ENCODE results near the gene THPO.

DNA sequence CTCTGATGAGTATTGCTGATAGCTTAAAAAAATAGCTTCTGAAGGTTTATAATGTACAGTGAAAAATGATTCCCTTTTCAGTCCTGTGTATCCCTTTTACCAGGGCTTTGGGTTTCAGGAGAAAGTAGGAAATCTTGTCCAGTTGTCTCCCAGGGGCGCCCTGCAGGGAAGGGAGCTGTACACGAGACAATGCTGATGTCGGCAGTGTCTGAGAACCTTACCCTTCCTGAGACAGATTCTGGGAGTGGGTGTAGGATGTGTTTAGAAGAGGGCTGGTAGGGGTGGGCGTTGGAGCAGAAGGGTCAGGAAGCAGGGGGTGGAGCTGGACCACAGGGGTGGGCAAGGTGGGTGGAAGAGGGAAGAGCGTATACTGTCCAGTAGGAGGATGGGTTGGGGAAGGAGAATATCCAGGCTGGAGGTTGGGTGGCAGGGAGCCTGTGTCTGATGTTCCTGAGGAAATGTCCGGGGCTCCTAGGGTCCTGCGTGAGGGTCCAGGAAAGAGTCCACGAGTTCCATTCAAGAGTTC, 5.6 kb downstream of the THPO start:
- TF ChIP-seq SIN3A (IDR thresholded peaks at IDR 0.05; ENCODE audit: low read depth, low read length) (no peak), POLR2AphosphoS5 (IDR thresholded peaks at IDR 0.05; ENCODE audit: low read length) (no peak), SMC3 (IDR thresholded peaks at IDR 0.05; ENCODE audit: borderline replicate concordance, low read length) (no peak), TCF12 (IDR thresholded peaks at IDR 0.05; ENCODE audit: low read depth, low read length) (no peak), EZH2 (IDR thresholded peaks at IDR 0.05; ENCODE audit: borderline replicate concordance, control insufficient read depth, low read depth, low read length) (no peak), POLR2A (IDR thresholded peaks at IDR 0.05; ENCODE audit: low read depth, low read length) (no peak), RCOR1 (conservative IDR thresholded peaks at IDR 0.05; ENCODE audit: low read depth, low read length) (no peak), RFX5 (IDR thresholded peaks at IDR 0.05; ENCODE audit: low read depth, low read length) (no peak), BCL3 (IDR thresholded peaks at IDR 0.05; ENCODE audit: borderline replicate concordance, insufficient read depth, low read depth, low read length, poor library complexity, severe bottlenecking) (no peak), MAX (IDR thresholded peaks at IDR 0.05; ENCODE audit: low read depth, low read length) (no peak), NFYB (IDR thresholded peaks at IDR 0.05; ENCODE audit: insufficient read depth, low read depth, low read length) (no peak), ZNF217 (IDR thresholded peaks at IDR 0.05) (no peak)
- TF ChIP-seq, protein P1, sequence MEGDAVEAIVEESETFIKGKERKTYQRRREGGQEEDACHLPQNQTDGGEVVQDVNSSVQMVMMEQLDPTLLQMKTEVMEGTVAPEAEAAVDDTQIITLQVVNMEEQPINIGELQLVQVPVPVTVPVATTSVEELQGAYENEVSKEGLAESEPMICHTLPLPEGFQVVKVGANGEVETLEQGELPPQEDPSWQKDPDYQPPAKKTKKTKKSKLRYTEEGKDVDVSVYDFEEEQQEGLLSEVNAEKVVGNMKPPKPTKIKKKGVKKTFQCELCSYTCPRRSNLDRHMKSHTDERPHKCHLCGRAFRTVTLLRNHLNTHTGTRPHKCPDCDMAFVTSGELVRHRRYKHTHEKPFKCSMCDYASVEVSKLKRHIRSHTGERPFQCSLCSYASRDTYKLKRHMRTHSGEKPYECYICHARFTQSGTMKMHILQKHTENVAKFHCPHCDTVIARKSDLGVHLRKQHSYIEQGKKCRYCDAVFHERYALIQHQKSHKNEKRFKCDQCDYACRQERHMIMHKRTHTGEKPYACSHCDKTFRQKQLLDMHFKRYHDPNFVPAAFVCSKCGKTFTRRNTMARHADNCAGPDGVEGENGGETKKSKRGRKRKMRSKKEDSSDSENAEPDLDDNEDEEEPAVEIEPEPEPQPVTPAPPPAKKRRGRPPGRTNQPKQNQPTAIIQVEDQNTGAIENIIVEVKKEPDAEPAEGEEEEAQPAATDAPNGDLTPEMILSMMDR (IDR thresholded peaks at IDR 0.05 in 2 of 3, conservative IDR thresholded peaks at IDR 0.05 in 1 of 3; ENCODE audit: control insufficient read depth in 2 of 3, extremely low read depth in 1 of 3, insufficient read depth in 1 of 3, low read depth in 3 of 3, low read length in 3 of 3) = no peak
- TF ChIP-seq, protein P2, sequence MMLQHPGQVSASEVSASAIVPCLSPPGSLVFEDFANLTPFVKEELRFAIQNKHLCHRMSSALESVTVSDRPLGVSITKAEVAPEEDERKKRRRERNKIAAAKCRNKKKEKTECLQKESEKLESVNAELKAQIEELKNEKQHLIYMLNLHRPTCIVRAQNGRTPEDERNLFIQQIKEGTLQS (IDR thresholded peaks at IDR 0.05; ENCODE audit: borderline replicate concordance, extremely low read depth, low read depth, low read length) = no peak
